ENCODE data around the gene NNAT. TPM values are rescaled to one million over a fixed set of nuclear protein-coding genes. Genes with fewer than 3 reads are reported as not detected.
"Not testable (repeated sequence)": the region's sequence is repeated elsewhere in the genome, so short reads cannot be mapped to it uniquely, and the experiment has no call there.

Gene NNAT
- total RNA-seq, result 251 TPM

- DNase-seq, result no peak
Observed at GRCh38 chr20:37521061-37521771, at the start of gene NNAT. TSS of gene NNAT (plus strand) at chr20:37521250. CDS start at chr20:37521332, 82 bp downstream.

GRCh38 chr20:37471741-37472235, 49.3 kb upstream of the NNAT start:
- DNase-seq, result no peak

GRCh38 chr20:37472435-37472834, 48.6 kb upstream of the NNAT start:
- DNase-seq, result not testable (repeated sequence)

GRCh38 chr20:37473249-37474000, 47.6 kb upstream of the NNAT start:
- DNase-seq, result no peak

DNA sequence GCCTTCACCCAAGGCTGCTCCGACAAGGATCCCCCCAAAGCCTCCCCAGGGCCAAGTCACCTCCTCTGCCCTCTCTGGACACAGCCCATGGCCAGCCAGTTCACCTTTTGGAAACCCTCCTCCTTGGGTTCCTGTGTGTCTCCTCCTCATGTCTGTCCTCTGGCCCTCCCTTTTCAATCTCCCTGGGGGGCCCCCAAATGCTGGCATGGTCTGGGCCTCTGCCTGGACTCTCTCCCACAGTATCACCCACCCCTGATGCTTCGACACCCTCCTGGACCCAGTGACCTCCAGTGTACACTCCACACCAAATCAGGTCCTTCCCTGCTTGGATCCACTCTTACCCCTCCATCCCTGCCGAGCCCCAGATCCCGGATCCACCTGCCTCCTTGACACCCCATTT, 46.7 kb upstream of the NNAT start:
- no peak for DNase-seq

GRCh38 chr20:37475252-37475651, 45.8 kb upstream of the NNAT start:
- peak; percentile 13 for DNase-seq

DNA sequence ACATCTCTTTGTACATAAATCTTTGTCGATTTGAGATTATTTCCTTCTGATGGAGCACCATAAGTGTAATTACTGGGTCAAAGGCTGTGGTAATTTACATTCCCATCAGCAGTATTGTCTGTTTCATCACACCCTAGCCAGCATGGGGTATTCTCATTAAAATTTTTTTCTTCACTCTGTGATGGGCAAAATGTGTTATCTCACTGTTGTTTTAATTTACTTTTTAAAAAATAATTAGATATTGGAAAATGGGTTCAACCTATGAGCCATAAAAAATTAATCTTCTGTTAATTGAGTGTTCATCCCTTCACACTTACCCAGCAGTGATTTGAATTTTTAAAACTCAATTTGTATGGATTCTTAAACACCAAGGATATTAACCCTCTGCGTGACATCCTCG, 44.0 kb upstream of the NNAT start:
- DNase-seq, result no peak

DNA sequence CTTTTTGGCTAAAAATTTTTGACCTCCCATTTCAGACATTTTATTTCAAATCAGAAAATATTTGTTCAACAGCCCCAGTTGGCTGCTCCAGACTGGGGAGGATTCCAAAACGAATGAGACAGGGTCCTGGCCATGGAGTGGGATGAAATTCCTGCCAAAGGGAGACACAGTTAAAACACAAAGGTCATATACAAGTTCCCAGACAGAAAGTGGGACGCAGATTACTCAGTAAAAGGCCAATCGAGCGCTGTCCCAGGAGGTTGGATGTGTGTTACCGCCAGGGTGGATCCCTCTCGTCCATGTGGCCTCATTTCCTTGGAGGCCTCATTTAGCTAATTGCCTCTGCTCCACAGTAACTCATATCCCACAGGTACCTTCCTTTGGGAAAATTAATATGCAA, 41.8 kb upstream of the NNAT start:
- DNase-seq, result no peak

DNA sequence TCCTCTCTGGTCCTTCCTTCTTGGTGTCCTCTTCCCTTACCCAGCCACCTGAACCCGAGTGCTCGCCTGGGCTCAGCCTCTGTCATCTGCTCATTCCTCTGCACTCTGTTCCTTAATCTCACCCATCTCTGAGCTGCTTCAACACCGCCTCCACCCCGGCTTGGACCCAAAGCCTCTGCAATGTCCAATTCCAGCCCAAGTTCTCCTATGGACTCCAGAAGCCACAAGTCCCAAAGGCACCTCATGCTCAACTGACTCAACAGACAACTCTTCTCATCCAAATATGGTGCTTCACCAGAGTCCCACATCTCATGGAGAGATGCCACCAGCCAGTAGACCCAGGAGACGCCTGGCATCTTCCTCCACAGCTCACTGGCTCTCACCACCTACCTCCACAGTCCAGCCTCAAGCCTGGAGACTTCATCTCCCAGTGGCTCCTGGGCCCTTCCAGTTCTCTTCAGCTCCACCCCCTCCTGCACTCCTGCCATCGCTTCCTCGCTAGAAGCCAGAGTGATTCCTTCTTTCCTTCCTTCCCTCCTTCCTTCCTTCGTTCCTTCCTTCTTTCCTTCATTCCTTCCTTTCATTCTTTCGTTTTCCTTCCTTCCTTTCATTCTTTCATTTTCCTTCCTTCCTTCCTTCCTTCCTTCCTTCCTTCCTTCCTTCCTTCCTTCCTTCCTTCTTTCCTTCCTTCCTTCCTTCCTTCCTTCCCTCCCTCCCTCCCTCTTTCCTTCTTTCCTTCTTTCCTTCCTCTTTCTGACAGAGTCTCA, 40.9 kb upstream of the NNAT start:
- no peak for DNase-seq

- DNase-seq, result no peak
Observed at GRCh38 chr20:37480919-37481318, 40.1 kb upstream of the NNAT start.

DNA sequence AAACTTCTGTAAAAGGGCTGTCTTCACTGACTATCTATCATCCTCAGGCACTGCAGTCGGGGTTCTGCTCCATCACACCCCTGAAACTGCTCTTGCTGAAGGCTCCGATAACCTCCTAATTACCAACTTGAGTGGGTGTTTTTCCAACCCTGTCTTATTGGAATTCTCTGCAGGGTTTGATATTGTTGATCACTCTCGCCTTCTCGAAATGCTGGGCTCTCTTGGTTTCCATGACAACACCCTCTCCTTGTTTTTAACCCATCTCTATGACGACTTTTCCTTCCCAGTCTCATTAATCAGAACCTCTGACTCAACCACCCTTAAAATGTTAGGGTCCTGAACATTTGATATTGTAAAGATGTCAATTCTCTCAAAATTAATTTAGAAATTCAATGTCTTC, 39.4 kb upstream of the NNAT start:
- no peak for DNase-seq

GRCh38 chr20:37484331-37484730, 36.7 kb upstream of the NNAT start:
- DNase-seq, result no peak

GRCh38 chr20:37486209-37486608, 34.8 kb upstream of the NNAT start:
- DNase-seq, result not testable (repeated sequence)

GRCh38 chr20:37490663-37491350, 30.2 kb upstream of the NNAT start:
- DNase-seq, result no peak

GRCh38 chr20:37492096-37492625, 28.9 kb upstream of the NNAT start:
- no peak for DNase-seq

DNA sequence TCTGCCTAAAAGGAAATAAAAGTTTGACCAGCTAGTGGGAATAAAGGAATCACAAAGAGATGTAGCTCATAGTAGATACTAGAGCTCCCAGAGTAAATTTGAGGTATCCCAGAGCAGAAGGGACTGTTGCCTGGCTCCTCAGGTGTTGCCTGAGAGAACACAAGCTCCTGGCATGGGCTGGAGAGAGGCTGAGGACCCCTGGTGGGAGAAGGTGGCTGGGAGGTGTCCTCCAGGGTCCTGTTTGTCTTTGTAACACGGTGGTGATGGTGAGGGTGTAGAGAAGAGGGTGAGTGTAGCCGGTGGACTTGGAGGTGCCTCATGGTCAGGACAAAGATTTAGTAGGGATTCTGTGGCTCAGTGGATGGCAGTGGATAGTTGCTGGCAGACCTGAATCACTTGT, 28.1 kb upstream of the NNAT start:
- no peak for DNase-seq

DNA sequence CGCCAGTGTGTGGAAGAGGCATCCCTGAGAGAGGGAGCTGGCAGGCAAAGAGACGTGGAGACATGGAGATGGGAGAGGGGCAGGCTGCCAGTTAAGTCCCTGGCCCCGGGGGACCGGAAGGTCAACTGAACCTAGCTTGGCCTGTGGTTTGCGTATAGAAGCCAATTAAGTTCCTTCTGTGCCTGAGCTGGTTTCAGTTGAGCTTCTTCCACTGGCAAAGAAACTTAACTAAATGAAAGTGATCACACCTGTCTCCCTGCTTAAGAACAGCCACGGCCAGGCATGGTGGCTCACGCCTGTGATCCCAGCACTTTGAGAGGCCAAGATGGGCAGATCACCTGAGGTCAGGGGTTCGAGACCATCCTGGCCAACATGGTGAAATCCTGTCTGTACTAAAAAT, 26.7 kb upstream of the NNAT start:
- DNase-seq, result no peak

- DNase-seq, result no peak
Observed at GRCh38 chr20:37494796-37495195, 26.3 kb upstream of the NNAT start.

DNA sequence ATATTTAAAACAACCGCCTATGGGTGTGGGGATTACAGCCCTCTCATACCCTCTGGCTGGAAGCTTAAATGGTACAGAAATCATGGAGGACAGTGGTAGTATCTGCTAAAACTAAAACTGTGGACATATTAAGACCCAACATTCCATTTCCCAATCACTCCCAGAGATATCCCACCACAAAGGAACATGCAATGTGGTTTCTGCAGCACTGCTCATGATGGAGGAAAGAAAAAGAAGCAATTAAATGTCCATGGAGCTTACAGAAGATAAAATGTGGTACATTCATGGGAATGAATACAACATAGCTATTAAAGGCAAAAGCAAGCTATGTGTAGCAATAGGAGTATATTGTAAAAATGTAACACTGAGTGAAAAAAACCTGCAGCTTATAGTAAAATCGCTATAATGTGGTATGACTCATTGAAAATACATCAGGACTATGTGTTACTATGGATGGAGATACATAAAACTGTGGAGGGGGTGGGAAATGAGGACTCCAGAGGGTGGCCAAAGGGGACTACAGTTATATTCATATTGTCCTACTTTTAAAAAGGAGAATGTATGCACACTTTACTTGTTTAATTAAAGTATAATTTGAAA, 22.9 kb upstream of the NNAT start:
- no peak for DNase-seq

DNA sequence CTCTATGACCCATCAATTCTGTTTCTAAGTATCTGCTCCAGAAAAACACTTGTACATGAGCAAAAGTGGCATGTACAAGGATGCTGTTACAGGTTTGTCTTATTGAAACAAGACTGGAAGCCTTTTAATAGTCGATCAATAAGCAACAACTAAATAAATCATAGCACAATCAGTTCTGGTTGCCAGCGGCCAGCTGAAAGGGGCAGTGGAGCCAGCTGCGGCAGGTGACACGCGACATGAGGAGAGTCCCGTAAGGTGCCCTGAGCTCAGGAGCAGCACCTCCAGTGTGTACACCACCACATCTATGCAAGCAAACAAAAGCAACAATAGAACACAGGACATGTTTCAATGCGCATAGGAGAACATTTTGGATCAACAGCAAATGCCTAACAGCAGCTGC, 20.7 kb upstream of the NNAT start:
- DNase-seq, result no peak

GRCh38 chr20:37501940-37502339, 19.1 kb upstream of the NNAT start:
- DNase-seq, result no peak

- no peak for DNase-seq
Observed at GRCh38 chr20:37502654-37503053, 18.4 kb upstream of the NNAT start.

Measured in occipital lobe (tissue), 2 donors.